SK-N-SH (cell line): ENCODE measurements around the gene MTFP1. TPM values are rescaled to one million over a fixed set of nuclear protein-coding genes. Genes with fewer than 3 reads are reported as not detected.

Source experiments
- CTCF ChIA-PET: fragments of 300-600, 350-600 bp; formaldehyde crosslinking; extraction: SDS; loops from one replicate; lab custom pipeline; 2021; lab: Yijun Ruan, JAX
- POLR2A ChIA-PET: fragments of 350-600 bp; sonication (Branson Sonifier 250); formaldehyde crosslinking; extraction: SDS; loops from one replicate; lab custom pipeline; 2020; ENCODE audit warnings: antibody characterized with exemption, inconsistent platforms; lab: Yijun Ruan, JAX
- DNase-seq: peaks from one replicate; pipeline ENCODE4 v3.0.0; 2012
- H2AFZ ChIP-seq: fragments of 200-600 bp; sonication (generic); 2 replicates; pipeline ENCODE4 v1.8.1; 2016; ENCODE audit warnings: antibody characterized with exemption, mild to moderate bottlenecking, low read depth
- H3F3A ChIP-seq: fragments of 200-600 bp; sonication (generic); replicated peaks from 2 replicates; pipeline ENCODE3; 2016; ENCODE audit warnings: antibody characterized with exemption, mild to moderate bottlenecking; ENCODE audit not compliant: insufficient read depth
- H3K27ac ChIP-seq, 2 experiments: fragments of 200-500 bp in 1 of 2; fragments of 200-600 bp in 1 of 2; sonication (Bioruptor generic) in 1 of 2; sonication (generic), shearing (Covaris generic) in 1 of 2; 2 replicates each; pipeline versions ENCODE4 v1.5.1 to v1.6.1; 2014 to 2016; ENCODE audit warnings: low read depth in 2 of 2, inconsistent platforms in 1 of 2, low read length in 1 of 2, mild to moderate bottlenecking in 1 of 2, mixed read lengths in 1 of 2
- H3K27me3 ChIP-seq: fragments of 200-600 bp; sonication (generic), shearing (Covaris generic); 2 replicates; pipeline ENCODE4 v1.6.1; 2016; ENCODE audit warnings: mixed run types; ENCODE audit not compliant: insufficient read depth
- H3K36me3 ChIP-seq, 2 experiments: fragments of 200-500 bp in 1 of 2; fragments of 200-600 bp in 1 of 2; sonication (Bioruptor generic) in 1 of 2; sonication (generic) in 1 of 2; replicated peaks in 1 of 2; 2 replicates each; pipeline versions ENCODE3 to v1.5.1; 2014 to 2016; ENCODE audit warnings: low read length in 1 of 2, mild to moderate bottlenecking in 1 of 2; ENCODE audit not compliant: insufficient read depth in 2 of 2, control insufficient read depth in 1 of 2
- H3K4me1 ChIP-seq, 2 experiments: fragments of 200-500 bp in 1 of 2; fragments of 200-600 bp in 1 of 2; sonication (Bioruptor generic) in 1 of 2; sonication (generic), shearing (Covaris generic) in 1 of 2; 2 replicates each; pipeline versions ENCODE4 v1.5.1 to v1.6.1; 2014 to 2016; ENCODE audit warnings: low read depth in 1 of 2, low read length in 1 of 2, mixed run types in 1 of 2; ENCODE audit not compliant: insufficient read depth in 2 of 2, control insufficient read depth in 1 of 2
- H3K4me2 ChIP-seq: fragments of 200-600 bp; sonication (generic), shearing (Covaris generic); 2 replicates; pipeline ENCODE4 v1.6.1; 2017; ENCODE audit warnings: mixed run types
- H3K4me3 ChIP-seq, 2 experiments: fragments of 200-500 bp in 1 of 2; fragments of 200-600 bp in 1 of 2; sonication (Bioruptor generic) in 1 of 2; sonication (generic), shearing (Covaris generic) in 1 of 2; 2 replicates each; pipeline versions ENCODE4 v1.5.1 to v1.8.1; 2014 to 2016; ENCODE audit warnings: low read depth in 2 of 2, inconsistent platforms in 1 of 2, low read length in 1 of 2, mild to moderate bottlenecking in 1 of 2, mixed read lengths in 1 of 2, moderate library complexity in 1 of 2
- H3K79me2 ChIP-seq: fragments of 200-600 bp; sonication (generic); 2 replicates; pipeline ENCODE4 v1.8.1; 2017; ENCODE audit warnings: mild to moderate bottlenecking; ENCODE audit not compliant: insufficient read depth
- H3K9ac ChIP-seq: fragments of 200-600 bp; sonication (generic); 2 replicates; pipeline ENCODE4 v1.6.1; 2017; ENCODE audit warnings: mixed run types
- H3K9me2 ChIP-seq: fragments of 200-600 bp; sonication (generic); 2 replicates; pipeline ENCODE4 v1.6.1; 2017; ENCODE audit warnings: mixed run types
- H3K9me3 ChIP-seq: fragments of 200-600 bp; sonication (generic); 2 replicates; pipeline ENCODE4 v1.6.1; 2017; ENCODE audit warnings: mixed run types, mild to moderate bottlenecking, moderate library complexity
- H4K20me1 ChIP-seq: fragments of 200-600 bp; sonication (generic); 2 replicates; pipeline ENCODE4 v1.6.1; 2017; ENCODE audit warnings: mild to moderate bottlenecking, mixed run types; ENCODE audit not compliant: insufficient read depth
- EP300 ChIP-seq, 2 experiments: IDR thresholded peaks; 2 replicates each; pipeline versions ENCODE4 v1.4.0 to v1.6.1; 2012; ENCODE audit warnings: borderline replicate concordance in 1 of 2, low read depth in 1 of 2, low read length in 1 of 2
- FOSL2 ChIP-seq: IDR thresholded peaks from 2 replicates; pipeline ENCODE4 v1.4.0; 2012; ENCODE audit warnings: low read depth, mild to moderate bottlenecking, moderate library complexity, borderline replicate concordance
- GABPA ChIP-seq: IDR thresholded peaks from 2 replicates; pipeline ENCODE4 v1.4.0; 2012; ENCODE audit warnings: low read depth, mild to moderate bottlenecking
- MEF2A ChIP-seq: IDR thresholded peaks from 2 replicates; pipeline ENCODE4 v1.4.0; 2012; ENCODE audit warnings: low read depth, borderline replicate concordance
- NFIC ChIP-seq: IDR thresholded peaks from 2 replicates; pipeline ENCODE4 v1.4.0; 2012; ENCODE audit warnings: borderline replicate concordance
- PBX3 ChIP-seq: IDR thresholded peaks from 2 replicates; pipeline ENCODE4; 2012
- RFX5 ChIP-seq: IDR thresholded peaks from 2 replicates; pipeline ENCODE4 v1.6.1; 2012; ENCODE audit warnings: mild to moderate bottlenecking, improper control_type of control experiment, low read length
- RXRA ChIP-seq: IDR thresholded peaks from 2 replicates; pipeline ENCODE4 v1.4.0; 2012; ENCODE audit warnings: low read depth, mild to moderate bottlenecking, borderline replicate concordance
- TCF12 ChIP-seq: IDR thresholded peaks from 2 replicates; pipeline ENCODE4 v1.4.0; 2012
- TEAD4 ChIP-seq: IDR thresholded peaks from 2 replicates; pipeline ENCODE4 v1.4.0; 2012; ENCODE audit warnings: mild to moderate bottlenecking, borderline replicate concordance; ENCODE audit not compliant: insufficient read depth
- WGBS: methylation state at CpG from one replicate; pipeline ENCODE4 v1.1.6; 2017; ENCODE audit warnings: low lambda C conversion rate; 5-methylcytosine and 5-hydroxymethylcytosine counted together
- polyA plus RNA-seq, 3 experiments: library from polyadenylated mRNA; depleted of rRNA; stranded (reverse); fragments of >200 nt; gene quantifications; 2 replicates each; pipeline ENCODE4 v1.2.3, GENCODE V29; 2012
- TF ChIP-seq, protein P1 (sequence below): IDR thresholded peaks from 2 replicates; pipeline ENCODE4 v1.4.0; 2012; ENCODE audit warnings: low read depth, borderline replicate concordance

Gene MTFP1
- polyA plus RNA-seq, 1 of the 3 experiments (the other 2 are of a cell fraction) = 18.9 TPM

DNA sequence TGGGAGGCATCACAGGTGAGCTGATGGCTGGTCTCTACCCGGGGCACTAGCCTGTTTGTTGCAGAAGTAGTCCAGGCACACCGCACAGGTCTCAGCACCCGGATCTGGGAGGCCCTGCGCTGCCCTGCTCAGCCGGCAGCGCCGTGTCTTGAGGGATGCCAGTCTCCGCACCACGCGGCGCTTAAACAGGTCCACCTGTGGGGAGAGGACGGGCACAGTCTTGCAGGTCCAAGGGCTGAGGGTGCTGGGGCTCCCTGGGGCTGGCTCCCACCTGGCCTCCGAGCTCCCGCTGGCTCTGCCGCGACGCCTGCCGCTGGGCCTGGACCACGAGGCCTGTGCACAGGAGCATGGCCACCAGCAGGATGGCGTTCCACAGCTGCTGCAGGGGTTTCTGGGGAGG, 45.6 kb upstream of the MTFP1 start:
- H3K27me3 ChIP-seq = no peaks in the 10 kb centered on the region
- H3K27ac ChIP-seq = no peak overlapping the region
- 98% methylated on average over 7 of the region's 20 CpGs for WGBS
- H3K4me3 ChIP-seq = no peak overlapping the region
- H3K9ac ChIP-seq = no peak overlapping the region
- H3F3A ChIP-seq = no peaks in the 10 kb centered on the region
- peaks cover 0 to 47% of the 10 kb centered on the region in 2 experiments for H3K36me3 ChIP-seq
- DNase-seq = no peak
- H3K9me3 ChIP-seq = no peaks in the 10 kb centered on the region
- no peaks in the 10 kb centered on the region for H3K4me1 ChIP-seq
- no peak overlapping the region for H2AFZ ChIP-seq
- POLR2A ChIA-PET = interaction anchor here (2.7 kb wide), 1 partner anchor 8 kb away, joined by 12 read pairs; no protein-coding TSS in a partner anchor
- no peaks in the 10 kb centered on the region for H4K20me1 ChIP-seq
- CTCF ChIA-PET = interaction anchor here (1.5 kb wide), 1 partner anchor 92 kb away, joined by 4 read pairs; no protein-coding TSS in a partner anchor
- TF ChIP-seq GABPA = no peak
- no peak for TF ChIP-seq MEF2A
- TF ChIP-seq EP300 (IDR thresholded peaks at IDR 0.05; ENCODE audit: borderline replicate concordance in 1 of 2, low read depth in 1 of 2, low read length in 1 of 2) = no peak
- TF ChIP-seq, protein P1, sequence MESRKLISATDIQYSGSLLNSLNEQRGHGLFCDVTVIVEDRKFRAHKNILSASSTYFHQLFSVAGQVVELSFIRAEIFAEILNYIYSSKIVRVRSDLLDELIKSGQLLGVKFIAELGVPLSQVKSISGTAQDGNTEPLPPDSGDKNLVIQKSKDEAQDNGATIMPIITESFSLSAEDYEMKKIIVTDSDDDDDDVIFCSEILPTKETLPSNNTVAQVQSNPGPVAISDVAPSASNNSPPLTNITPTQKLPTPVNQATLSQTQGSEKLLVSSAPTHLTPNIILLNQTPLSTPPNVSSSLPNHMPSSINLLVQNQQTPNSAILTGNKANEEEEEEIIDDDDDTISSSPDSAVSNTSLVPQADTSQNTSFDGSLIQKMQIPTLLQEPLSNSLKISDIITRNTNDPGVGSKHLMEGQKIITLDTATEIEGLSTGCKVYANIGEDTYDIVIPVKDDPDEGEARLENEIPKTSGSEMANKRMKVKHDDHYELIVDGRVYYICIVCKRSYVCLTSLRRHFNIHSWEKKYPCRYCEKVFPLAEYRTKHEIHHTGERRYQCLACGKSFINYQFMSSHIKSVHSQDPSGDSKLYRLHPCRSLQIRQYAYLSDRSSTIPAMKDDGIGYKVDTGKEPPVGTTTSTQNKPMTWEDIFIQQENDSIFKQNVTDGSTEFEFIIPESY = no peak
- TF ChIP-seq NFIC = no peak
- TF ChIP-seq PBX3 = no peak
- TF ChIP-seq, all 33 proteins: peak for 0
- Histone ChIP-seq H3K79me2 (no peaks in the 10 kb centered on the region), H3K9me2 (no peaks in the 10 kb centered on the region), H3K4me2 (no peak overlapping the region)

DNA sequence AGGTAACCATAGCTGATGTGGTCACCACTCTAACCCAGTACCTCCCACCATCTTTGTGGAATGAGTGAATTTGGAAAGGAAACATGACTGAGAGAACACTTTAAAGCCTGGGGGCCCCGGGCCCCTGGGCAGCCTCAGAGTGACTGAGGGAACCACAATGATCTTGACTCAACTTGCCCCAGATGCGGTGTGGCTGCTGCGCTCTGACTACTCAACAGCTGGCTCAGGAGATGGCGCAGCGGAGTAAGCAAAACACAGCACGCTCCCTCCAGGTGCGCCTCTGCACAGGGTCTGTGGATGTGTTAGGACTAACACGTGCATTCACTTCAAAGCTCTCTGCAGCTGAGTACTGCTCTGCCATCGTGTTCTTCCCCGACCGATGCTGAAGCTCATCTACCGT, 44.3 kb upstream of the MTFP1 start:
- CTCF ChIA-PET = interaction anchor here (2.0 kb wide), 1 partner anchor 93 kb away, joined by 8 read pairs; no protein-coding TSS in a partner anchor
- peaks cover 0 to 47% of the 10 kb centered on the region in 2 experiments for H3K36me3 ChIP-seq
- H3K27me3 ChIP-seq = no peaks in the 10 kb centered on the region
- H4K20me1 ChIP-seq = no peaks in the 10 kb centered on the region
- no peak overlapping the region for H3K4me2 ChIP-seq
- 98% methylated on average over 5 of the region's 12 CpGs for WGBS
- H3F3A ChIP-seq = no peaks in the 10 kb centered on the region
- H3K4me1 ChIP-seq = peaks cover 2 to 5% of the 10 kb centered on the region in 2 experiments; a peak in 3 of 4 replicates
- TF ChIP-seq TEAD4 (no peak), TCF12 (no peak), RFX5 (no peak), MEF2A (no peak), RXRA (no peak), FOSL2 (no peak)
- H3K9ac ChIP-seq = no peak overlapping the region
- no peak overlapping the region for H3K4me3 ChIP-seq
- no peak overlapping the region for H3K27ac ChIP-seq
- peaks cover 9% of the 10 kb centered on the region for H3K79me2 ChIP-seq
- H2AFZ ChIP-seq = no peak overlapping the region
- no peaks in the 10 kb centered on the region for H3K9me2 ChIP-seq
- POLR2A ChIA-PET = interaction anchor here (0.5 to 2.7 kb wide), 2 partner anchors 9 to 34 kb away, joined by 3 to 12 read pairs; no protein-coding TSS in a partner anchor
- H3K9me3 ChIP-seq = no peaks in the 10 kb centered on the region
- DNase-seq = no peak
